GM19467 (cell line): ENCODE data around the gene NAA10.

Source experiments
- ATAC-seq: cut with Tn5 transposase; IDR thresholded peaks from one replicate; pipeline ENCODE4 v1.9.1; 2021; ENCODE audit warnings: mild to moderate bottlenecking, moderate library complexity; ENCODE audit not compliant: unreplicated experiment

NAA10 gene

DNA sequence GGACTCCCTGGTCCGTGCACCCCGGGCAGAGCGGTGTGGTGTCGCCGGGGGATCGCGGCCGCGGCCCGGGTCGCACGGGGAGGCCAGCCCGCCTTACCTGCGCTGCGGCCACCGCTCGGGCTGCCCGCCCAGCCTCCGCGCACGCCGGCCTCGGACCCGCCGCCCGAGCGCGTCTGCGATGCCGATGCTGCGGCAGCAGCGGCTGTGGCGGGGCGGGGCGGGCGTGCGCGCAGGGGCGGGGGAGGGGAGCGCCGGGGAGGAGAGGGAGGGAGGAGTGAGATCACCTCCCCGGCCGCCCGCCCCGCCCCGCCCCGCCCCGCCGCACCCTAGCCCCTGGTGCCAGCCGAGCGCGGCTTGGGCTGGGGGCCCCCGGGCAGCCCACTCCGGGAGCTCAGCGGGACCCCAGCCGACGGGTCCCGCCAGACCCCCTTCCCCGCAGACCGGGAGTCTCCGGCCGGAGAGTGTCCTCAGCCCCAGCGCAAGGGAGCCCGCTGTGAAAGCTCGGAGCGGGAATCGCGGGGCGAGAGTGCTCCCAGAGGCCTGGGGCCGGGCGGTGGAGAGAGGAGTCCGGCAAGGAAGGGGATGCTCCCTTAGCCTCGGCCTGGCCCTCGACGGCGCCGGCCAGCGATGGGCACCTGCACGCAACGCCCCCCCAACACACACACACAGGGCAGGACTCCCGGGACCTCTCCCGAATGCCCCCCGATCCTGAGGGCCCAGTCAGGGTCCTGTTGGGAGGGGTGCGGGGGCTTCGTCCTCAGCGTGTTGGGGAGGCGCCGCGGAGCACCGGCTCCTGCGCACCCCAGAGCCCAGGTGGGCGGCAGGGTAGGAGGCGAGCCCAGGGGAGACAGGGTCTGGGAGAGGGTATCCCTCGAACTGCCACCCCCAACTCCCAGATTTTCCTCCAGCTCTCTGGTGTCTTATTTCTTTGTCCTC lies 48.6 kb downstream of the NAA10 start, which contains the start of gene L1CAM:
Gene L1CAM (minus strand): TSS at position 206 of the 936 bp plus-strand sequence. CDS start 10,337 bp downstream, outside the sequence.
- ATAC-seq, result no peak

DNA sequence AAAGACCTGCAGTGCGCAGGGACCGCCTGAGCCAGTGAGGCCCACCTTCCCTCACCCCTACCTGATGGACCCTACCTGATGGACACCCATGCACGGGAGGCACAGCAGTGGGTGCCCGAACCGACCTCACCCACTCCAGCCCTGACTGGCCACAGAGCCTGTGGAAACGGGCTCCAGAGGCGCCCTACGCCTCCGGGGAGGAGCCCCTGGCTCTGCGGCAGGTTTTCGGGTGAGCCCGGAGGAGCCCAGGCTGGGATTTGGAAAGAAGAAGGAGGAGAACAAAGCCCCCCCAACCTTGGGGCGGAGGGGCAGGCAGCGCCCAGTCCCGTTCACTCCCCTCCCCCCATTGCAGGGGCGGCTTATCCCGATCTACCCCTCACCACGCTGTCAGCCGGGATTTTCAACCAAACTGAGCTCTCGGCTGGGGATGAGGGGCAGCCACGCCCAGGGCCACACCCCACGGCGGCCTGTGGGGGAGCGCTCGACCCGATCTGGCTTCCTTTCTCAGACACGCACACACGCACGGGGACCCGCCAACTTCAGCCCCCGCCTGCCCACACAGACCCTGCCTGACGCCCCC lies 49.5 kb downstream of the NAA10 start:
- ATAC-seq, result no peak

DNA sequence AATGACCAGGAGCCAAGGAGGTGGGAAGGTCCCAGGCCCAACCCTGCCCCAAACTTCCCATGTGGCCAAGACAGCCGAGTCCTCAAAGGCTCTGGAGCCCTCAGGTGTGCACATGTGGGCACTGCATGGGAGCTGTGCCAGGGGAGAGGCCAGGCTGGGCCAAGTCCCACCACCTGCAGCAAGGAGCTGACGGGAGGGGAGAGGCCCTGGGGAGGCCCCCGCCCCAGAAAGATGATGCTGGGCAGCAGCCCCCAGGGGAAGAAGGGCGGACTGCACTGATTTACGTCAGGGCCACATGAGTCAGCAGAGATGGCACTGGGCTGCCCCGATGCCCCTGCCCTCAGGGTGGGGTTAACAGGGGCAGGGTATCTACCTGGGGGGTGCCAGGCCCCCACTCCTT lies 50.2 kb downstream of the NAA10 start:
- ATAC-seq, result no peak

DNA sequence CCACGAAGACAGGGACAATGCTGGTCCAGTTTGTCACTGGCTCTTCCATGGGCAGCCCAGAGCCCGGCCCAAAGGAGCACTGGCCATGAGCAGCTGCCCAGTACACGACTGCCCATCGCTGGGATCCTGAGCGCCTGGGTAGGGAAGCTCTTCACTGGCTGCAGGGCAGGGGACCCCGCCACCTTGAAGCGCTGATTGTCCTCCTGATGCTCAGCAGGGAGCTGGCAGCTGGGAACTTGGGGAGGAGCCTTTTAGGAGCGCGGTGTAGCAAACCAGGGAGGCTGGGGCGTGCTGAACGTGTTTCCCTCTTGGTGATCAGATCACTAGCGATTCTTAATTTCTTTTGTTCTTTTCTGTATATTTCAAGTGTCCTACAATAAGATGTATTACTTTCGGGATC lies 50.7 kb downstream of the NAA10 start:
- ATAC-seq, result no peak

DNA sequence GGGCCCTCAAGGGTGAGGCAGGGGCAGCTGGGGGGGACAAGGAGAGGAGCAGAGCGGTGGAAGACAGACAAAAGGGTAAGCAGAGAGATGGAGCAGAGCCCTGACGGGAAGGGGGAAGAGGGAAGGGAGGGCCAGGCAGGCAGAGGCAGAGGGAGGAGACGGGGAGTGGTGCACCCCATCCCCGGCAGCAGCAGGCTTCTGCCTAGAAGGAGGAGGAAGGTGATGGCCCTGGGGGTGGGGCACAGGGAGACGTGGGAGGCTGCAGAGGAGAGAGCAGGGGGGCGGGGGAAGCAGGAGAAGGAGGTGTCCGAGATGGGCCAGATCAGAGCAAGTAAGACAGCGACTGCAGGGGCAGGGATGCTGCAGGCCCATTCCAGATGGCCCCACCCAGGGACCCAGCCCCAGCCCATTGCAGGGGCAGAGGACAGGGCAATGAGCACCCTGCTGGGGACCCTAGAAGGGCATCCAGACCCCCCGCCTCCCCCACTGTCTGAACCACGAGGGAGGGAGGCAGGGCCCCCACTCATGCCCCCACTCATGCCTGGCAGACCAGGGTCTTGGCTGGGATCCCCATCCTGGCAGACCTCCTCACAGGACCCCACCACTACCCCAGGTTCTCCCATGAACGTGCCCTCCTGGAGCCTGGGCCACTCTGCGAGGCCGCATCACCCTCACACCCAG lies 51.5 kb downstream of the NAA10 start:
- ATAC-seq, result no peak

DNA sequence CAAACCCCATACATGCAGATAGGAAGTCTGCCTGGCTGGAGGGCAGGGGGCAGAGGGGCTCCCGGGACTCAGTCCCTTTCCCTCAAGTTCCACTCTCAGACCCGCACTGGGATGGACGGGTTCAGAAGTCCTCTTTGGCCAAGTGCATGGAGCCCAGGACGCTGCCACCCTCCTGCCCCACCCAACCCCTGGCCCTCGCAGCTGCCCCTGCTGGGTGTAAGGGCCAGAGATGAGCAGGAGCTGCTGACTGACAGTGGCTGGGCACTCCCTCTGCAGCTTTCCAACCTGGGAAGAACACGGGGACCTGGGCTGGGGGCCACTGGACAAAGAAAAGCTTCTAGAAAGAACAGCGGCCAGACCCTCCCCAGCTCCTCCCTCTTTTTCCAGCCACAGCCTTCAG lies 52.3 kb downstream of the NAA10 start:
- ATAC-seq, result no peak

DNA sequence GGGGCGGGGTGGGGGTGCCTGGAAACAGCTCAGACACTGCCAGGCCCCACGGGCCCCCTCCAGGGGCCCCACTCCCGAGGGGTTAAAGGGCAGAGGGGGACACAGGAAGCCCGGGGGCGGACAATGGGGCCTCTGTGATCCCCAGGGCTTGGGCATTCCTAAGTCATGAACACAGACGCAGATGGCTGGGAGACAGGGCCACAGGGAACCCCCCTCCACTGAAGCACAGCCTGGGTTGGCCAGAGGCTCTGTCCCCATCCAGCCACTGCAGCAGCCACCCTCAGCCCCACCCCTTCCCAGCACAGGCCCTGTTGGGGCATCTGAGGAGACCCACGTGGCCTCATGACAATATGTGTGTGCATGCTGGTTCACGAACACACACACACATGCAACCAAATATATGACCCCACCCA lies 52.7 kb downstream of the NAA10 start:
- no peak for ATAC-seq

DNA sequence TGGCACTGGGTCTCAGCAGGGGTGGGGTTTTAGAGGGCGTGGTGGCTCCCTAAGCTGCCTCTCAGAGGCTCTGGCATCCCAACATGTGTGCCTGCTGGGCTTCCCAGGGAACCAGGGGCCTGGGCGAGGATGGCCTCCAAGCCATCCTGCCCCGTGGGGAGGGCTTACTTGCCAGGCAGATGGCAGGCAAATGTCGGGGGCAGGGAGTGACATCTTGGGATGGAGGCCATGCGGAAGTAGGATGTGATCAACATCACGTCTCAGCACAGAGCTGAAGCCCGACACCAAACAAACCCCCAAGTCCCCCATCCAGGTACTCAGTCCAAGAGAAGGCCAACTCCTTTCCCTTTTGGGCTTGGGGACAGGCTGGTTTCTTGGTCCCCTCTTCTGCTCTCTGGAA lies 53.6 kb downstream of the NAA10 start:
- ATAC-seq, result no peak

DNA sequence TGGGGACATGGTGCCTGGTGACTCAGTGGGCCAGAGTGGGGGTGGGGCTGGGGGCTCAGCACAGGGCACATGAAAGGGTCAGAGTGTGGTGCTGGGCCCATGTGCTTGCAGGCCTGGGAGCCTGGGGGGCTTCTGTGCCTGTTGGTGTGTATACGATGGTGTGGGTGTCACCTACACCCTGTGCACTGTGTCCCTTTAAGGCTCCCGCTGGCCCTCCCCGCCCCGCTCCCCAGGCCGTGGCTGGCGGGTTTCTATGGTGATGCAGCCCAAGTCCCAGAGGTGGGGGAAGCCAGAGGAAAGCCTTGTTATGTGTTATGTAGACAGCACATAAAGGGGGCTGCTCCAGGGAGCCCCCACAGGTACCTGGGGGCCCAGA lies 54.4 kb downstream of the NAA10 start:
- no peak for ATAC-seq

DNA sequence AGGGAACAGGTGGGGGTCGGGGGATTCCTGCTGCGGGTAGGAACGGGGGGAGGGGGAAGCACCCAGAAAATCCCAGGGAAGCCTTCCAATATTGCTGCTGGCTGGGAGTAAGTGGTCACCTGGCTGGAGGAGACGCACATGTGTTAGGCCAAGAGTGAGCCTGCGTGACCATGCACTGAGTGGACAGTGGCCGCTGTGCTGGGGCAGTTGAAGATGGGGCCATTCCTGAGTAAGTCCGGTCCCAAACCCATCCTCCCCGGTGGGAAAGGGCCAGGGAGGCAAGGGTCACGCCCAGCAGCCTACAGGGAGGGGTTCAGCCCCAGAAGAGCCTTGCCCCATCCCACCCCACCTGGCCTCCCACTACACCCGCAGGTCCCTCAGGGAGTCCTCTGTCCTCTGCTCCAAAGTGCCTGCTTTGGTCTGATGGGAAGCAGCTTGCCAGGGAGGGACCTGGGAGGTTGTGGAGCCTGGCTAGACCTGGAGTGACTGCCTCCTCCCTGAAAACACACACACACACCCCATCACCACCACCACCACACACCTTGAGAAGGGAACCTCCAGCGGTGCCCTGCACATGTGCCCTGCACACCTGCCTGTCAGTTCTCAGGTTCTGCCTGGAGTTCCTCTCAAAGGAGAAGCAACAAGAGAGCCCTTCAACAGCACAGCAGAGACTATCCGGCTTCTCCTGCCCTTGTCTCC lies 54.9 kb downstream of the NAA10 start:
- no peak for ATAC-seq
